ENCODE results near the gene GFAP. TPM values are rescaled to one million over a fixed set of nuclear protein-coding genes. Genes with fewer than 3 reads are reported as not detected.
A peak's percentile ranks its signal among the peaks of the same experiment; 100 is the strongest.

The GFAP gene
- total RNA-seq, 1 donor from 2014 or later = not detected

DNA sequence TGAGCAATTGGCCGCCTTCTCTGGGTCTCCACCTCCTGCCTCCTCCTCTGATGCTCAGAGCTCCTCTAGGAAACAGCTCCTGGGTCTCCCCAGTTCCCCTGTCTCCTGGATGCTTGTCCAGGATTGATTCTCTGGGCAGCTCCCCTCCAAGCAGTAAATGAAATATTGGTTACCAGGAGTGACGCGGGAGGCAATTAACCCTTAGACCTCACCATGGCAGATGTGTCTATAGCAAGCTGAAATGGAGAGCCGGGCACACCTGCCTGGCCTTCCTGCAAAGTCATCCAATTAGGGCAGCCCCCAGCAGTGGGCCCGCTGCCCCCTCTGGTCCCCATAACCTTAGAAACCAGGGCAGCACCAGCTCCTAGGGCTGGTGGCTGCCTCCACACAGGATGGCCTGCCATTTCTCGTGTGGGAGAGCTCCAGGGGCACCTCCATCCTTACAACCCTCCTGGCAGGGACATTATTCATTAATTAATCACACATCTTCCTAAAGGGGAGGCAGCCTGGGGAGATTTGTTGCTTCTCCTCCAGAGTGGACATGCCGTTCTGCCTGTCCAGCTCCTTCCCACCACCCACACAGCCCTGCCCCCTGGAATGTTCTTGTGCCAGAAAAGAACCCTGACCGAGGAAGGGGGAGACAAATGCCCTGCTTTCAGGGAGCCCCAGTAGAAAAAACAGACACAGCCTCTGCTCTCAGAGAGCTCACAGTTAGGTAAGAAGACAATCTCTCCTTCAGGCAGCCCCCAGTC, 40.5 kb upstream of the GFAP start:
- Mint-ChIP-seq H3K36me3 (ENCODE audit: low read depth, unreplicated experiment) (no peaks in the 10 kb centered on the region), H3K27ac (ENCODE audit: unreplicated experiment) (no peak overlapping the region), H3K9me3 (ENCODE audit: unreplicated experiment) (no peaks in the 10 kb centered on the region), H3K27me3 (ENCODE audit: low read depth, unreplicated experiment) (peaks cover 5% of the 10 kb centered on the region), H3K4me1 (ENCODE audit: low read depth, unreplicated experiment) (peaks cover 3% of the 10 kb centered on the region), H3K4me3 (ENCODE audit: unreplicated experiment) (no peak overlapping the region)
- Histone ChIP-seq H3K4me1 (ENCODE audit: insufficient read depth, low read length) (peaks cover 5% of the 10 kb centered on the region), H3K36me3 (ENCODE audit: insufficient read depth, low read length) (no peaks in the 10 kb centered on the region), H3K9me3 (ENCODE audit: insufficient read depth, low read depth, low read length) (no peaks in the 10 kb centered on the region), H3K4me3 (ENCODE audit: insufficient read depth, low read depth, low read length) (no peak overlapping the region), H4K20me1 (ENCODE audit: insufficient read depth, low read length) (no peaks in the 10 kb centered on the region), H3K27me3 (ENCODE audit: insufficient read depth, low read length) (peaks cover 4% of the 10 kb centered on the region), H3K27ac (ENCODE audit: low read depth, low read length) (no peak overlapping the region), H3K9ac (ENCODE audit: low read length) (no peak overlapping the region), H3K4me2 (ENCODE audit: low read length) (no peak overlapping the region), H2AFZ (ENCODE audit: low read depth, low read length) (no peak overlapping the region), H3K79me2 (ENCODE audit: insufficient read depth, low read length) (no peaks in the 10 kb centered on the region)
- FAIRE-seq (no peak), DNase-seq (ENCODE audit: low read depth) (no peak)
- no peak for TF ChIP-seq EZH2 (IDR thresholded peaks at IDR 0.05; ENCODE audit: insufficient read depth, low read length)
- TF ChIP-seq, protein P1, sequence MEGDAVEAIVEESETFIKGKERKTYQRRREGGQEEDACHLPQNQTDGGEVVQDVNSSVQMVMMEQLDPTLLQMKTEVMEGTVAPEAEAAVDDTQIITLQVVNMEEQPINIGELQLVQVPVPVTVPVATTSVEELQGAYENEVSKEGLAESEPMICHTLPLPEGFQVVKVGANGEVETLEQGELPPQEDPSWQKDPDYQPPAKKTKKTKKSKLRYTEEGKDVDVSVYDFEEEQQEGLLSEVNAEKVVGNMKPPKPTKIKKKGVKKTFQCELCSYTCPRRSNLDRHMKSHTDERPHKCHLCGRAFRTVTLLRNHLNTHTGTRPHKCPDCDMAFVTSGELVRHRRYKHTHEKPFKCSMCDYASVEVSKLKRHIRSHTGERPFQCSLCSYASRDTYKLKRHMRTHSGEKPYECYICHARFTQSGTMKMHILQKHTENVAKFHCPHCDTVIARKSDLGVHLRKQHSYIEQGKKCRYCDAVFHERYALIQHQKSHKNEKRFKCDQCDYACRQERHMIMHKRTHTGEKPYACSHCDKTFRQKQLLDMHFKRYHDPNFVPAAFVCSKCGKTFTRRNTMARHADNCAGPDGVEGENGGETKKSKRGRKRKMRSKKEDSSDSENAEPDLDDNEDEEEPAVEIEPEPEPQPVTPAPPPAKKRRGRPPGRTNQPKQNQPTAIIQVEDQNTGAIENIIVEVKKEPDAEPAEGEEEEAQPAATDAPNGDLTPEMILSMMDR (IDR thresholded peaks at IDR 0.05; ENCODE audit: insufficient read depth, low read depth, low read length) = no peak

- no peak overlapping the region for H3K4me3 ChIP-seq (ENCODE audit: insufficient read depth, low read depth, low read length)
- FAIRE-seq = no peak
- Mint-ChIP-seq H3K4me3 (ENCODE audit: unreplicated experiment) (no peak overlapping the region), H3K4me1 (ENCODE audit: low read depth, unreplicated experiment) (peaks cover 3% of the 10 kb centered on the region), H3K27ac (ENCODE audit: unreplicated experiment) (no peak overlapping the region), H3K27me3 (ENCODE audit: low read depth, unreplicated experiment) (peaks cover 9% of the 10 kb centered on the region), H3K36me3 (ENCODE audit: low read depth, unreplicated experiment) (no peaks in the 10 kb centered on the region), H3K9me3 (ENCODE audit: unreplicated experiment) (no peaks in the 10 kb centered on the region)
- H3K79me2 ChIP-seq (ENCODE audit: insufficient read depth, low read length) = no peaks in the 10 kb centered on the region
- H3K27me3 ChIP-seq (ENCODE audit: insufficient read depth, low read length) = peaks cover 4% of the 10 kb centered on the region
- H3K36me3 ChIP-seq (ENCODE audit: insufficient read depth, low read length) = no peaks in the 10 kb centered on the region
- H3K9ac ChIP-seq (ENCODE audit: low read length) = no peak overlapping the region
- H3K4me2 ChIP-seq (ENCODE audit: low read length) = no peak overlapping the region
- no peaks in the 10 kb centered on the region for H4K20me1 ChIP-seq (ENCODE audit: insufficient read depth, low read length)
- TF ChIP-seq, protein P1 (IDR thresholded peaks at IDR 0.05; ENCODE audit: insufficient read depth, low read depth, low read length) = no peak
- no peak for TF ChIP-seq EZH2 (IDR thresholded peaks at IDR 0.05; ENCODE audit: insufficient read depth, low read length)
- H3K27ac ChIP-seq (ENCODE audit: low read depth, low read length) = no peak overlapping the region
- no peaks in the 10 kb centered on the region for H3K9me3 ChIP-seq (ENCODE audit: insufficient read depth, low read depth, low read length)
- H2AFZ ChIP-seq (ENCODE audit: low read depth, low read length) = no peak overlapping the region
- peaks cover 1% of the 10 kb centered on the region for H3K4me1 ChIP-seq (ENCODE audit: insufficient read depth, low read length)
- DNase-seq (ENCODE audit: low read depth) = no peak
Measured at GRCh38 chr17:44952946-44953475, 37.7 kb upstream of the GFAP start.

- Mint-ChIP-seq H3K27ac (ENCODE audit: unreplicated experiment) (peak overlapping the region; percentile 88), H3K27me3 (ENCODE audit: low read depth, unreplicated experiment) (peaks cover 6% of the 10 kb centered on the region), H3K36me3 (ENCODE audit: low read depth, unreplicated experiment) (no peaks in the 10 kb centered on the region), H3K9me3 (ENCODE audit: unreplicated experiment) (no peaks in the 10 kb centered on the region), H3K4me1 (ENCODE audit: low read depth, unreplicated experiment) (no peaks in the 10 kb centered on the region), H3K4me3 (ENCODE audit: unreplicated experiment) (peak overlapping the region; percentile 91)
- peak overlapping the region; percentile 81 for H3K9ac ChIP-seq (ENCODE audit: low read length)
- no peaks in the 10 kb centered on the region for H3K9me3 ChIP-seq (ENCODE audit: insufficient read depth, low read depth, low read length)
- no peak overlapping the region for H3K27ac ChIP-seq (ENCODE audit: low read depth, low read length)
- peaks cover 4% of the 10 kb centered on the region for H3K4me1 ChIP-seq (ENCODE audit: insufficient read depth, low read length)
- H3K36me3 ChIP-seq (ENCODE audit: insufficient read depth, low read length) = no peaks in the 10 kb centered on the region
- peaks cover 44% of the 10 kb centered on the region for H3K79me2 ChIP-seq (ENCODE audit: insufficient read depth, low read length)
- FAIRE-seq (no peak), DNase-seq (ENCODE audit: low read depth) (no peak)
- H3K27me3 ChIP-seq (ENCODE audit: insufficient read depth, low read length) = no peaks in the 10 kb centered on the region
- H4K20me1 ChIP-seq (ENCODE audit: insufficient read depth, low read length) = no peaks in the 10 kb centered on the region
- TF ChIP-seq, protein P1 (IDR thresholded peaks at IDR 0.05; ENCODE audit: insufficient read depth, low read depth, low read length) = no peak
- no peak for TF ChIP-seq EZH2 (IDR thresholded peaks at IDR 0.05; ENCODE audit: insufficient read depth, low read length)
- peak overlapping the region; percentile 91 for H3K4me2 ChIP-seq (ENCODE audit: low read length)
- peak overlapping the region; percentile 84 for H3K4me3 ChIP-seq (ENCODE audit: insufficient read depth, low read depth, low read length)
- peak overlapping the region; percentile 86 for H2AFZ ChIP-seq (ENCODE audit: low read depth, low read length)
Measured at GRCh38 chr17:44948315-44948795, 33.1 kb upstream of the GFAP start.

All from astrocyte (in vitro differentiated cells and primary cell).